GM18907 (cell line): Measurements from ENCODE around the gene SEPTIN6.

ENCODE experiments used
- ATAC-seq: cut with Tn5 transposase; IDR thresholded peaks from one replicate; pipeline ENCODE4 v1.9.1; 2021; ENCODE audit warnings: mild to moderate bottlenecking, moderate library complexity; ENCODE audit not compliant: unreplicated experiment

SEPTIN6 gene

GRCh38 chrX:119659522-119659921, 33.4 kb downstream of the SEPTIN6 start:
- no peak for ATAC-seq

- ATAC-seq = no peak
These were observed 37.8 kb downstream of the SEPTIN6 start for GRCh38 chrX:119655125-119655524.

GRCh38 chrX:119654112-119654531, 38.8 kb downstream of the SEPTIN6 start:
- ATAC-seq = no peak

GRCh38 chrX:119648421-119648775, 44.6 kb downstream of the SEPTIN6 start:
- peak; percentile 16 for ATAC-seq

GRCh38 chrX:119647552-119648420, 45.2 kb downstream of the SEPTIN6 start:
- ATAC-seq = peak; percentile 97

DNA sequence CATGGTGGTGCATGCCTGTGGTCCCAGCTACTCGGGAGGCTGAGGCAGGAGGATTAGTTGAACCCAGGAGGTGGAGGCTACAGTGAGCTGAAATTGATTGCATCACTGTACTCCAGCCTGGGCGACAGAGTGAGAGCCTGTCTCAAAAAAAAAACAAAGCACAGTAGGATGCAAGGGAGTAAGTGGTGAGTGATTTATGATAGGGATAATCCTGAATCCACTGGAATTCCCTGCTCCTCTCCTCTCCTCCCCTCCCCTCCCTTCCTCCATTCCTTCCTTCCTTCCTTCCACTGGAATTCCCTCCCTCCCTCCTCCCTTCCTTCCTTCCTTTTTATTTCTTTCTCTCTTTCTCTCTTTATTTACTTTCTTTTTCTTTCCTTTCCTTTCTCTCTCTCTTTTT, 45.9 kb downstream of the SEPTIN6 start:
- ATAC-seq = no peak

DNA sequence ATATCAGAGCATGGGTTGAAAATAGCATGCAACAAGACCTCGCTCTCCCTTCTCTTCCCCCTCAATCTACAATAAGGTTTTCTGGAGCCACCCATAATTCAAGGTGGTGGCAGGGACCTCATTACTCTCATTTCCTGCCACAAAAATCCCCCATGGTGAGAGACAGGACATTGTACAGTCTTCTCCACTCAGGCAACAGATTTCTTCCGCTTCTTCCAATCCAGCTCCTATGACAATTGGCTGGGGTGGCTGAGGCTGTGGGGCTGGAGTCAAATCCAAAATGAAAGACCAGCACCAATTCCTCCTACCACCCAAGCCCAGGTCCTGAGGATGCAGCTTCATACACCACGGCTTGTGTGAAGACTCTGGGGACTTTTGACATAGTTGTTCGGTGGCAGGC, 46.5 kb downstream of the SEPTIN6 start:
- ATAC-seq = peak; percentile 25

DNA sequence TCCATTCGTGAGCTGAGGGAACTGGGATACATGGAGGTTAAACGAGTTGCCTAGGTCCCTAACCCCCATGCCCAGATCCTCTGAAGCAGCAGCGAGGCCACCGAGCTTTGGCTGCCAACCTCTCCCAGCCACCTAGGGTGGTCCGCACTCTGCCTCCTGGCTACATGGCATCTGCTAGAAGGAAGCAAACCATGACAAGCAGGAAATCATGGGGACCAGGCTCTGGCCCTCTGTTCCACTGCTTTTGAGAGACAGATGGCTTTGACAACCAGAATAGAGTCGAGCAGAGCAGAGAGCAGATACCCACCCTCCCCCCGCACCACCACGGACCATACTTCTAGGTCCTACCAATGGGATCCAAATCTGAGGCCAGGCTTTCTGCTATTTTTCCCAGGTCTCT, 49.3 kb downstream of the SEPTIN6 start:
- ATAC-seq = no peak
